Activated CD8-positive, alpha-beta T cell treated with anti-CD3 and anti-CD28 coated beads, Interleukin-2, amount 10 ng/mL, durations not matched to agents 7 days and 5 days (primary cell): Measurements from ENCODE around the gene CTNND2. TPM values are rescaled to one million over a fixed set of nuclear protein-coding genes. Genes with fewer than 3 reads are reported as not detected.
"Not testable (repeated sequence)": the region's sequence is repeated elsewhere in the genome, so short reads cannot be mapped to it uniquely, and the experiment has no call there.

ENCODE experiments used
- ATAC-seq: fragments of 150-1000 bp; cut with Tn5 transposase; one replicate; pipeline ENCODE4 v1.10.0; 2021; ENCODE audit warnings: moderate library complexity
- CTCF ChIA-PET: fragments of 350-600 bp; sonication (Branson Sonifier 250); formaldehyde crosslinking; loops from one replicate; lab custom pipeline; 2021; ENCODE audit warnings: antibody characterized with exemption; lab: Charles Lee
- POLR2A ChIA-PET: fragments of 350-600 bp; sonication (Branson Sonifier 250); formaldehyde crosslinking; loops from one replicate; lab custom pipeline; 2021; ENCODE audit warnings: antibody characterized with exemption; lab: Charles Lee
- DNase-seq: peaks from one replicate; pipeline ENCODE4 v3.0.0-alpha.2; 2020
- H3K27ac Mint-ChIP-seq: one replicate; pipeline ENCODE4 v1.8.0; 2021; ENCODE audit warnings: mild to moderate bottlenecking, mixed read lengths
- H3K27me3 Mint-ChIP-seq: one replicate; pipeline ENCODE4 v1.8.0; 2021; ENCODE audit warnings: low read depth, mixed read lengths
- H3K36me3 Mint-ChIP-seq: one replicate; pipeline ENCODE4 v1.8.0; 2021; ENCODE audit warnings: low read depth, mixed read lengths
- H3K4me1 Mint-ChIP-seq: one replicate; pipeline ENCODE4 v1.8.0; 2021; ENCODE audit warnings: low read depth, mixed read lengths
- H3K4me3 Mint-ChIP-seq: one replicate; pipeline ENCODE4 v1.8.0; 2021; ENCODE audit warnings: mild to moderate bottlenecking, mixed read lengths
- H3K9me3 Mint-ChIP-seq: one replicate; pipeline ENCODE4 v1.8.0; 2022; ENCODE audit warnings: mixed read lengths; ENCODE audit not compliant: insufficient read depth
- total RNA-seq, 2 experiments: library from RNA; stranded (reverse); gene quantifications; one replicate each; pipeline ENCODE4 v1.2.3, GENCODE V29; 2021

The CTNND2 gene
- total RNA-seq, 2 experiments from 2014 or later, result not detected

GRCh38 chr5:11857391-11857790 lies 46.9 kb downstream of the CTNND2 start:
- Mint-ChIP-seq H3K27me3 (no peaks in the 10 kb centered on the region), H3K4me1 (no peaks in the 10 kb centered on the region), H3K36me3 (no peaks in the 10 kb centered on the region), H3K9me3 (peaks cover 6% of the 10 kb centered on the region), H3K4me3 (no peak overlapping the region), H3K27ac (no peak overlapping the region)
- POLR2A ChIA-PET, result no interaction called here
- DNase-seq (no peak), ATAC-seq (no peak)
- CTCF ChIA-PET, result no interaction called here

- ChIA-PET CTCF (no interaction called here), POLR2A (no interaction called here)
- peaks cover 6% of the 10 kb centered on the region for H3K9me3 Mint-ChIP-seq
- DNase-seq, result no peak
- H3K27me3 Mint-ChIP-seq, result no peaks in the 10 kb centered on the region
- ATAC-seq, result no peak
- H3K36me3 Mint-ChIP-seq, result no peaks in the 10 kb centered on the region
- no peak overlapping the region for H3K27ac Mint-ChIP-seq
- H3K4me3 Mint-ChIP-seq, result no peak overlapping the region
- no peaks in the 10 kb centered on the region for H3K4me1 Mint-ChIP-seq
These were observed 49.3 kb downstream of the CTNND2 start for GRCh38 chr5:11854936-11855335.

GRCh38 chr5:11853796-11854195 lies 50.5 kb downstream of the CTNND2 start:
- POLR2A ChIA-PET, result no interaction called here
- H3K36me3 Mint-ChIP-seq, result no peaks in the 10 kb centered on the region
- CTCF ChIA-PET, result no interaction called here
- no peak overlapping the region for H3K27ac Mint-ChIP-seq
- no peaks in the 10 kb centered on the region for H3K27me3 Mint-ChIP-seq
- peaks cover 6% of the 10 kb centered on the region for H3K9me3 Mint-ChIP-seq
- no peaks in the 10 kb centered on the region for H3K4me1 Mint-ChIP-seq
- ATAC-seq (no peak), DNase-seq (no peak)
- no peak overlapping the region for H3K4me3 Mint-ChIP-seq

GRCh38 chr5:11853140-11853539 lies 51.1 kb downstream of the CTNND2 start:
- DNase-seq (no peak), ATAC-seq (no peak)
- CTCF ChIA-PET, result no interaction called here
- POLR2A ChIA-PET, result no interaction called here
- Mint-ChIP-seq H3K9me3 (peaks cover 5% of the 10 kb centered on the region), H3K27ac (no peak overlapping the region), H3K36me3 (no peaks in the 10 kb centered on the region), H3K27me3 (no peaks in the 10 kb centered on the region), H3K4me3 (no peak overlapping the region), H3K4me1 (no peaks in the 10 kb centered on the region)

GRCh38 chr5:11852717-11853087 lies 51.5 kb downstream of the CTNND2 start:
- Mint-ChIP-seq H3K27ac (no peak overlapping the region), H3K9me3 (peaks cover 3% of the 10 kb centered on the region), H3K36me3 (no peaks in the 10 kb centered on the region), H3K27me3 (no peaks in the 10 kb centered on the region), H3K4me3 (no peak overlapping the region), H3K4me1 (no peaks in the 10 kb centered on the region)
- ATAC-seq (no peak), DNase-seq (no peak)
- POLR2A ChIA-PET, result no interaction called here
- CTCF ChIA-PET, result no interaction called here

GRCh38 chr5:11851965-11852716 lies 52.1 kb downstream of the CTNND2 start:
- POLR2A ChIA-PET, result no interaction called here
- CTCF ChIA-PET, result no interaction called here
- H3K27me3 Mint-ChIP-seq, result no peaks in the 10 kb centered on the region
- no peaks in the 10 kb centered on the region for H3K36me3 Mint-ChIP-seq
- H3K9me3 Mint-ChIP-seq, result peaks cover 3% of the 10 kb centered on the region
- no peak overlapping the region for H3K27ac Mint-ChIP-seq
- DNase-seq, result no peak
- H3K4me1 Mint-ChIP-seq, result no peaks in the 10 kb centered on the region
- no peak overlapping the region for H3K4me3 Mint-ChIP-seq
- no peak for ATAC-seq

GRCh38 chr5:11851416-11851815 lies 52.8 kb downstream of the CTNND2 start:
- Mint-ChIP-seq H3K36me3 (no peaks in the 10 kb centered on the region), H3K4me1 (no peaks in the 10 kb centered on the region), H3K9me3 (peaks cover 3% of the 10 kb centered on the region), H3K4me3 (no peak overlapping the region), H3K27ac (no peak overlapping the region), H3K27me3 (no peaks in the 10 kb centered on the region)
- ATAC-seq (no peak), DNase-seq (no peak)
- ChIA-PET CTCF (no interaction called here), POLR2A (no interaction called here)

- CTCF ChIA-PET, H3K27ac Mint-ChIP-seq, H3K4me3 Mint-ChIP-seq, ATAC-seq, DNase-seq, POLR2A ChIA-PET, H3K36me3 Mint-ChIP-seq, H3K27me3 Mint-ChIP-seq, H3K4me1 Mint-ChIP-seq: not testable (repeated sequence)
- peaks cover 20% of the 10 kb centered on the region for H3K9me3 Mint-ChIP-seq
These were observed 75.7 kb downstream of the CTNND2 start for GRCh38 chr5:11828566-11828965.

GRCh38 chr5:11822598-11822997 lies 81.6 kb downstream of the CTNND2 start:
- Mint-ChIP-seq H3K27ac (no peak overlapping the region), H3K27me3 (no peaks in the 10 kb centered on the region), H3K36me3 (no peaks in the 10 kb centered on the region), H3K4me3 (no peak overlapping the region), H3K9me3 (no peaks in the 10 kb centered on the region), H3K4me1 (no peaks in the 10 kb centered on the region)
- DNase-seq (no peak), ATAC-seq (no peak)
- ChIA-PET CTCF (no interaction called here), POLR2A (no interaction called here)

GRCh38 chr5:11815916-11816315 lies 88.3 kb downstream of the CTNND2 start:
- no peaks in the 10 kb centered on the region for H3K4me1 Mint-ChIP-seq

GRCh38 chr5:11815481-11815880 lies 88.8 kb downstream of the CTNND2 start:
- Mint-ChIP-seq H3K4me3 (no peak overlapping the region), H3K36me3 (no peaks in the 10 kb centered on the region), H3K4me1 (no peaks in the 10 kb centered on the region), H3K27ac (no peak overlapping the region), H3K9me3 (no peaks in the 10 kb centered on the region), H3K27me3 (no peaks in the 10 kb centered on the region)
- DNase-seq (no peak), ATAC-seq (no peak)
- CTCF ChIA-PET, result no interaction called here
- POLR2A ChIA-PET, result no interaction called here

More at GRCh38 chr5:11815916-11816315, 88.3 kb downstream of the CTNND2 start:
- POLR2A ChIA-PET, result no interaction called here
- DNase-seq, result no peak
- Mint-ChIP-seq H3K27me3 (no peaks in the 10 kb centered on the region), H3K27ac (no peak overlapping the region), H3K4me3 (no peak overlapping the region), H3K9me3 (no peaks in the 10 kb centered on the region), H3K36me3 (no peaks in the 10 kb centered on the region)
- CTCF ChIA-PET, result no interaction called here
- ATAC-seq, result no peak

- no peak overlapping the region for H3K4me3 Mint-ChIP-seq
- CTCF ChIA-PET, result no interaction called here
- no peak overlapping the region for H3K27ac Mint-ChIP-seq
- ATAC-seq (no peak), DNase-seq (no peak)
- POLR2A ChIA-PET, result no interaction called here
- H3K27me3 Mint-ChIP-seq, result no peaks in the 10 kb centered on the region
- H3K36me3 Mint-ChIP-seq, result no peaks in the 10 kb centered on the region
- no peaks in the 10 kb centered on the region for H3K9me3 Mint-ChIP-seq
- H3K4me1 Mint-ChIP-seq, result no peaks in the 10 kb centered on the region
These were observed 89.9 kb downstream of the CTNND2 start for GRCh38 chr5:11814373-11814772.

GRCh38 chr5:11809407-11809806 lies 94.8 kb downstream of the CTNND2 start:
- Mint-ChIP-seq H3K4me3 (no peak overlapping the region), H3K36me3 (no peaks in the 10 kb centered on the region)
- CTCF ChIA-PET, result no interaction called here

More at GRCh38 chr5:11809407-11809806, 94.8 kb downstream of the CTNND2 start:
- DNase-seq (no peak), ATAC-seq (no peak)
- Mint-ChIP-seq H3K27me3 (no peaks in the 10 kb centered on the region), H3K27ac (no peak overlapping the region), H3K4me1 (no peaks in the 10 kb centered on the region), H3K9me3 (no peaks in the 10 kb centered on the region)
- POLR2A ChIA-PET, result no interaction called here
